GM21528 (cell line): ENCODE measurements around the gene PABPN1.
"Not testable (repeated sequence)": the region's sequence is repeated elsewhere in the genome, so short reads cannot be mapped to it uniquely, and the experiment has no call there.

Source experiments
- ATAC-seq: cut with Tn5 transposase; IDR thresholded peaks from one replicate; pipeline ENCODE4 v1.9.1; 2021; ENCODE audit warnings: mild to moderate bottlenecking, moderate library complexity; ENCODE audit not compliant: unreplicated experiment, low FRiP score

The PABPN1 gene

GRCh38 chr14:23301288-23301968 is 19.8 kb upstream of the PABPN1 start:
- ATAC-seq = peak; percentile 80

GRCh38 chr14:23301969-23302289 is 19.3 kb upstream of the PABPN1 start:
- ATAC-seq = no peak

- ATAC-seq = peak; percentile 40
These were observed 18.7 kb upstream of the PABPN1 start, which contains the start of gene PPP1R3E for GRCh38 chr14:23302290-23303225. Gene PPP1R3E (minus strand): TSS chr14:23302859. CDS start chr14:23302576, 283 bp downstream.

GRCh38 chr14:23306412-23307145 is 14.7 kb upstream of the PABPN1 start, which contains the start of gene BCL2L2:
Gene BCL2L2 (plus strand): TSS chr14:23306833. CDS start chr14:23307768, 935 bp downstream.
- no peak for ATAC-seq

GRCh38 chr14:23307146-23307530 is 14.1 kb upstream of the PABPN1 start:
- ATAC-seq = no peak

- ATAC-seq = no peak
These were observed 13.3 kb upstream of the PABPN1 start for GRCh38 chr14:23307687-23308644.

- no peak for ATAC-seq
These were observed 12.4 kb upstream of the PABPN1 start for GRCh38 chr14:23308721-23309445.

GRCh38 chr14:23310546-23310945 is 10.7 kb upstream of the PABPN1 start:
- ATAC-seq = no peak

- ATAC-seq = no peak
These were observed 5.0 kb upstream of the PABPN1 start for GRCh38 chr14:23316300-23316699.

GRCh38 chr14:23319746-23320583 is 1.3 kb upstream of the PABPN1 start:
- ATAC-seq = no peak

- ATAC-seq = peak; percentile 21
These were observed 603 bp downstream of the PABPN1 start for GRCh38 chr14:23321572-23322547.

- ATAC-seq = no peak
These were observed 1.6 kb downstream of the PABPN1 start for GRCh38 chr14:23322568-23323517.

- no peak for ATAC-seq
These were observed 2.7 kb downstream of the PABPN1 start for GRCh38 chr14:23323838-23324454.

- no peak for ATAC-seq
These were observed 3.2 kb downstream of the PABPN1 start for GRCh38 chr14:23324455-23324846.

GRCh38 chr14:23324993-23325392 is 3.7 kb downstream of the PABPN1 start:
- no peak for ATAC-seq

GRCh38 chr14:23325746-23326145 is 4.5 kb downstream of the PABPN1 start:
- not testable (repeated sequence) for ATAC-seq
